Measurements from ENCODE around the gene ZNF132. TPM values are rescaled to one million over a fixed set of nuclear protein-coding genes. Genes with fewer than 3 reads are reported as not detected.

The ZNF132 gene
- total RNA-seq, 1 experiment from 2014 or later: 2.6 TPM

GRCh38 chr19:58386576-58387337 is 53.2 kb downstream of the ZNF132 start, which contains the start of gene RPS5:
TSS of gene RPS5 (plus strand) at chr19:58387269. CDS start at chr19:58388138, 869 bp downstream.
- POLR2A ChIA-PET: interaction anchor here (0.6 to 1.1 kb wide), 3 partner anchors 24 to 189 kb away, joined by 3 to 4 read pairs (median 3); partner anchors contain the start of gene ZNF497
- H3K27me3 Mint-ChIP-seq (ENCODE audit: low read depth): no peaks in the 10 kb centered on the region
- no peaks in the 10 kb centered on the region for H3K9me3 Mint-ChIP-seq
- CTCF ChIA-PET: interaction anchor here (0.6 kb wide), 1 partner anchor 98 kb away, joined by 4 read pairs; no protein-coding TSS in a partner anchor
- peaks cover 22% of the 10 kb centered on the region for H3K4me1 Mint-ChIP-seq
- ATAC-seq: peak; percentile 88
- DNase-seq (ENCODE audit: low spot score): peak; percentile 92
- H3K27ac Mint-ChIP-seq: peak within 1 kb of the TSS; percentile 98
- peak within 1 kb of the TSS; percentile 96 for H3K4me3 Mint-ChIP-seq
- H3K36me3 Mint-ChIP-seq: peaks cover 35% of the 10 kb centered on the region
- TF ChIP-seq JUN (CRISPR knock-in tag; IDR thresholded peaks at IDR 0.05): no peak
- TF ChIP-seq ESRRA (CRISPR knock-in tag; IDR thresholded peaks at IDR 0.05; ENCODE audit: borderline replicate concordance): no peak
- no peak for TF ChIP-seq FOXJ3 (CRISPR knock-in tag; IDR thresholded peaks at IDR 0.05; ENCODE audit: borderline replicate concordance)
- no peak for TF ChIP-seq AFF4 (CRISPR knock-in tag; IDR thresholded peaks at IDR 0.05; ENCODE audit: borderline replicate concordance)
- TF ChIP-seq CREB1 (CRISPR knock-in tag; IDR thresholded peaks at IDR 0.05): peak; percentile 89
- TF ChIP-seq IRF2 (CRISPR knock-in tag; IDR thresholded peaks at IDR 0.05; ENCODE audit: borderline replicate concordance, low read depth): 0 out of 2 replicates have a peak, but pooled peaks have one; percentile 39
- peak; percentile 20; the same call in 1 of the 2 replicates for TF ChIP-seq PRDM15 (CRISPR knock-in tag; IDR thresholded peaks at IDR 0.05)
- TF ChIP-seq ERG (CRISPR knock-in tag; IDR thresholded peaks at IDR 0.05): no peak
- TF ChIP-seq ZSCAN18 (CRISPR knock-in tag; IDR thresholded peaks at IDR 0.05): no peak
- TF ChIP-seq USF1 (CRISPR knock-in tag; IDR thresholded peaks at IDR 0.05): peak; percentile 71; the same call in 1 of the 2 replicates
- no peak for TF ChIP-seq MLX (CRISPR knock-in tag; IDR thresholded peaks at IDR 0.05)
- no peak for TF ChIP-seq ATF6 (CRISPR knock-in tag; IDR thresholded peaks at IDR 0.05)
- TF ChIP-seq TEAD4 (CRISPR knock-in tag; IDR thresholded peaks at IDR 0.05): no peak
- no peak for TF ChIP-seq ZNF219 (CRISPR knock-in tag; IDR thresholded peaks at IDR 0.05; ENCODE audit: borderline replicate concordance)
- TF ChIP-seq ATF1 (CRISPR knock-in tag; IDR thresholded peaks at IDR 0.05): no peak
- no peak for TF ChIP-seq NR3C1 (CRISPR knock-in tag; conservative IDR thresholded peaks at IDR 0.05; ENCODE audit: low read depth)
- TF ChIP-seq ZNF423 (CRISPR knock-in tag; IDR thresholded peaks at IDR 0.05): no peak
- no peak for TF ChIP-seq CBFB (CRISPR knock-in tag; IDR thresholded peaks at IDR 0.05; ENCODE audit: low read depth)
- TF ChIP-seq E2F5 (CRISPR knock-in tag; IDR thresholded peaks at IDR 0.05): peak; percentile 60; the same call in 1 of the 2 replicates
- TF ChIP-seq CDX4 (CRISPR knock-in tag; IDR thresholded peaks at IDR 0.05; ENCODE audit: borderline replicate concordance): no peak
